ENCODE data around the gene POFUT2.
A peak's percentile ranks its signal among the peaks of the same experiment; 100 is the strongest.
"Not testable (repeated sequence)": the region's sequence is repeated elsewhere in the genome, so short reads cannot be mapped to it uniquely, and the experiment has no call there.

The POFUT2 gene

GRCh38 chr21:45325206-45326168, 37.8 kb upstream of the POFUT2 start:
- DNase-seq: peak; percentile 47

- DNase-seq: peak; percentile 60
Observed at GRCh38 chr21:45324489-45325205, 37.0 kb upstream of the POFUT2 start.

GRCh38 chr21:45323487-45324311, 36.0 kb upstream of the POFUT2 start:
- DNase-seq: peak; percentile 36

- peak; percentile 32 for DNase-seq
Observed at GRCh38 chr21:45322960-45323461, 35.3 kb upstream of the POFUT2 start.

- DNase-seq: peak; percentile 17
Observed at GRCh38 chr21:45322231-45322959, 34.7 kb upstream of the POFUT2 start.

GRCh38 chr21:45320261-45321025, 32.7 kb upstream of the POFUT2 start:
- DNase-seq: peak; percentile 38

GRCh38 chr21:45319461-45320211, 31.9 kb upstream of the POFUT2 start:
- peak; percentile 64 for DNase-seq

GRCh38 chr21:45318556-45319404, 31.1 kb upstream of the POFUT2 start:
- peak; percentile 67 for DNase-seq

GRCh38 chr21:45318146-45318555, 30.5 kb upstream of the POFUT2 start:
- no peak for DNase-seq

GRCh38 chr21:45317398-45318145, 29.9 kb upstream of the POFUT2 start:
- DNase-seq: peak; percentile 37

- DNase-seq: peak; percentile 18
Observed at GRCh38 chr21:45316871-45317397, 29.2 kb upstream of the POFUT2 start.

- not testable (repeated sequence) for DNase-seq
Observed at GRCh38 chr21:45315676-45316470, 28.2 kb upstream of the POFUT2 start.

GRCh38 chr21:45313682-45314081, 26.0 kb upstream of the POFUT2 start:
- DNase-seq: no peak

- DNase-seq: peak; percentile 15
Observed at GRCh38 chr21:45313015-45313414, 25.3 kb upstream of the POFUT2 start.

GRCh38 chr21:45312296-45312695, 24.6 kb upstream of the POFUT2 start:
- peak; percentile 3 for DNase-seq

GRCh38 chr21:45310459-45310858, 22.8 kb upstream of the POFUT2 start:
- peak; percentile 13 for DNase-seq

GRCh38 chr21:45309987-45310381, 22.3 kb upstream of the POFUT2 start:
- peak; percentile 11 for DNase-seq

All from left hindlimb (tissue), 1 donor.